Keratinocyte (primary cell): ENCODE measurements around the gene UBAC2.
"Not testable (repeated sequence)": the region's sequence is repeated elsewhere in the genome, so short reads cannot be mapped to it uniquely, and the experiment has no call there.

Experiments used
- CTCF ChIP-seq, 3 experiments: IDR thresholded peaks in 1 of 3; conservative IDR thresholded peaks in 1 of 3; optimal IDR thresholded peaks in 1 of 3; 2 replicates in 2 of 3; 3 replicates in 1 of 3; pipeline versions ENCODE3 to v1.5.1; 2011; ENCODE audit warnings: low read length in 3 of 3, mild to moderate bottlenecking in 3 of 3, moderate library complexity in 2 of 3, control low read depth in 1 of 3, inconsistent platforms in 1 of 3; ENCODE audit not compliant: insufficient read depth in 2 of 3; ENCODE audit errors: extremely low read depth in 1 of 3
- EZH2 ChIP-seq: IDR thresholded peaks from one replicate; pipeline ENCODE4 v1.6.1; 2012; ENCODE audit warnings: inconsistent platforms, mild to moderate bottlenecking, low read length, moderate library complexity

- TF ChIP-seq CTCF (optimal IDR thresholded peaks at IDR 0.05 in 1 of 3, IDR thresholded peaks at IDR 0.05 in 1 of 3, conservative IDR thresholded peaks at IDR 0.05 in 1 of 3; ENCODE audit: extremely low read depth in 1 of 3, insufficient read depth in 2 of 3, low read length in 3 of 3); EZH2: not testable (repeated sequence)
These were observed 10.0 kb downstream of the UBAC2 start for GRCh38 chr13:99210627-99211026.
